Measurements from ENCODE around the gene KCNIP2. TPM values are rescaled to one million over a fixed set of nuclear protein-coding genes. Genes with fewer than 3 reads are reported as not detected.

The KCNIP2 gene
- total and polyA plus RNA-seq, 2 of the 13 experiments (the other 11 are each of a cell fraction or from before 2014, with no cell fraction given) = 0.42 to 0.70 TPM

GRCh38 chr10:101840741-101841453 lies 2.7 kb downstream of the KCNIP2 start (continued):
- TF ChIP-seq MATR3 (CRISPR knock-in tag; IDR thresholded peaks at IDR 0.05) (no peak), ATF5 (CRISPR knock-in tag; IDR thresholded peaks at IDR 0.05; ENCODE audit: low read depth) (no peak), ATF4 (CRISPR knock-in tag; IDR thresholded peaks at IDR 0.05) (no peak), ZNF367 (CRISPR knock-in tag; IDR thresholded peaks at IDR 0.05; ENCODE audit: borderline replicate concordance) (no peak), ZBTB26 (CRISPR knock-in tag; IDR thresholded peaks at IDR 0.05; ENCODE audit: borderline replicate concordance) (no peak), ZMYM2 (CRISPR knock-in tag; IDR thresholded peaks at IDR 0.05) (no peak), BCLAF1 (IDR thresholded peaks at IDR 0.05) (no peak), SRF (IDR thresholded peaks at IDR 0.05; ENCODE audit: low read depth, low read length) (no peak), ZC3H13 (CRISPR knock-in tag; IDR thresholded peaks at IDR 0.05) (no peak), DPF2 (CRISPR knock-in tag; IDR thresholded peaks at IDR 0.05; ENCODE audit: borderline replicate concordance, low read depth) (no peak), PPARG (CRISPR knock-in tag; conservative IDR thresholded peaks at IDR 0.05) (no peak), ZBTB44 (CRISPR knock-in tag; IDR thresholded peaks at IDR 0.05) (peak; percentile 66; the same call in 1 of the 2 replicates), KLF6 (CRISPR knock-in tag; IDR thresholded peaks at IDR 0.05) (peak; percentile 73; the same call in 1 of the 2 replicates), RXRA (CRISPR knock-in tag; IDR thresholded peaks at IDR 0.05) (peak; percentile 15; the same call in 1 of the 2 replicates), HNRNPL (IDR thresholded peaks at IDR 0.05; ENCODE audit: low read depth, low read length) (no peak), ZMAT5 (CRISPR knock-in tag; IDR thresholded peaks at IDR 0.05; ENCODE audit: borderline replicate concordance, low read depth) (no peak), CEBPB (IDR thresholded peaks at IDR 0.05; ENCODE audit: borderline replicate concordance, low read depth, low read length) (no peak), UBTF (CRISPR knock-in tag; IDR thresholded peaks at IDR 0.05) (no peak; the same call in 1 of the 2 replicates), DR1 (CRISPR knock-in tag; IDR thresholded peaks at IDR 0.05) (no peak)
